ENCODE results near the gene PTTG2. TPM values are rescaled to one million over a fixed set of nuclear protein-coding genes. Genes with fewer than 3 reads are reported as not detected.

Gene PTTG2
- total and polyA plus RNA-seq, 2 of the 13 experiments (the other 11 are each of a cell fraction or from before 2014, with no cell fraction given), result not detected

DNA sequence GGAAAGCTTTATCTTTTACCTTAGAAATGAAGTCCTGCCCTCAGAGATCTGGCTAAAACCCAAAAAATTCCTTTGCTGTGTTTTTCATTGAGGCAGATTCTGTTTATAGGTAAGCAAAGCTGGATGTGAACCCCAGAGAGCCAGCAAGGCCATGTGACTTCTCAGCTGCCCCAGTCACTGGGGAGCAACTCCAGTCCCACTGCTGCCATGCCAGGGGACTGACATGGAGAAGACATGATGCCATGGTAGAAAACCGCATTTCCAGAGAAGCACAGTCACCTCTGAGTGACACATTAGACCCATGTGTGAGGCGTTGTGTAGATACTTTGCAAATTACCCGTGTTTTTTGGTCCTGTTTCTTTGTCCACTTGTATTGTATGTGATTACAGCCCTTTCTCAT lies 45.4 kb downstream of the PTTG2 start:
- in situ Hi-C loops (cut with HindIII; ENCODE audit: extremely low pct_ligation_motif_present, low pct_unique_long_range_greater_than_20kb), result no loop called here
- 90% methylated on average over 3 of the region's 3 CpGs for WGBS (ENCODE audit: low lambda C conversion rate)
- ATAC-seq, result no peak
- Histone ChIP-seq H3K9me3 (ENCODE audit: low read length) (no peaks in the 10 kb centered on the region), H3K79me2 (ENCODE audit: insufficient read depth, low read length) (peaks cover 3% of the 10 kb centered on the region), H3K36me3 (replicated peaks in 1 of 2; ENCODE audit: control insufficient read depth in 1 of 2, insufficient read depth in 2 of 2, low read length in 2 of 2) (no peaks in the 10 kb centered on the region), H4K20me1 (ENCODE audit: insufficient read depth, low read length) (no peaks in the 10 kb centered on the region), H3K4me2 (ENCODE audit: low read depth, low read length) (no peak overlapping the region), H3K27me3 (ENCODE audit: control insufficient read depth in 1 of 2, insufficient read depth in 2 of 2, low read length in 2 of 2) (no peaks in the 10 kb centered on the region), H3K4me1 (ENCODE audit: insufficient read depth, low read length) (peaks cover 16% of the 10 kb centered on the region), H2AFZ (ENCODE audit: low read length) (no peak overlapping the region), H3K4me3 (replicated peaks in 1 of 3; ENCODE audit: insufficient read depth in 1 of 3, low read depth in 2 of 3, low read length in 3 of 3) (no peak overlapping the region), H3K27ac (ENCODE audit: extremely low read length, insufficient read depth, low read length) (no peak overlapping the region), H3K9ac (ENCODE audit: insufficient read depth, low read depth, low read length) (no peak overlapping the region)
- intact Hi-C loops (cut with micrococcal nuclease; ENCODE audit: unreplicated experiment), result no loop called here
- TF ChIP-seq ZNF10 (CRISPR knock-in tag; IDR thresholded peaks at IDR 0.05; ENCODE audit: borderline replicate concordance, low read depth), result no peak
- CTCF ChIA-PET (ENCODE audit: low intra/inter-chr PET ratio, low total read pairs), result no interaction called here
- FAIRE-seq, result no peak
- BruUV-seq (replicated peaks), result no TSS peak
- POLR2A ChIA-PET, result no interaction called here
- no peak for DNase-seq (ENCODE audit: low spot score)

DNA sequence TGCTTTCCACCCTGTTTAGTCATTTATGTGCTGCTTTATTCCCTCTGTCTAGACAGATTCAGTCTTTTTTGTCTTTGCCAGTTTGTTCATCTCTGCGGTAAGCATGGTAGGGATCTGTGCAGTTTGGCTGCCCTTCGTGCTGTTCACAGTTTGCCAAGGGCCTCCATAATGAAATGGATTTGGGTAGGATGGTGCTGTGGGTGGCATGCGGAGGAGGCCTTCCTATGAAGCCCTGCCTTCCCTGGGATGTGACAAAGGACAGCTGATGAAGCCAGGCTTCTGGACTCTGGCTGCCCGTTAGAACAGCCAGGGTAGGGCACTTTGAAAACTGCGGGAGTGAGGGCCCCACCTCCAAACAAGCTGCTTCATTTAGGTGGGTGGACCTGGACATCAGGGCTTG lies 47.4 kb downstream of the PTTG2 start:
- DNase-seq (ENCODE audit: low spot score), result no peak
- Histone ChIP-seq H3K4me3 (replicated peaks in 1 of 3; ENCODE audit: insufficient read depth in 1 of 3, low read depth in 2 of 3, low read length in 3 of 3) (no peak overlapping the region), H3K9me3 (ENCODE audit: low read length) (no peaks in the 10 kb centered on the region), H4K20me1 (ENCODE audit: insufficient read depth, low read length) (no peaks in the 10 kb centered on the region), H3K27me3 (ENCODE audit: control insufficient read depth in 1 of 2, insufficient read depth in 2 of 2, low read length in 2 of 2) (no peaks in the 10 kb centered on the region), H3K27ac (ENCODE audit: extremely low read length, insufficient read depth, low read length) (no peak overlapping the region), H3K4me2 (ENCODE audit: low read depth, low read length) (no peak overlapping the region), H3K79me2 (ENCODE audit: insufficient read depth, low read length) (peaks cover 3% of the 10 kb centered on the region), H2AFZ (ENCODE audit: low read length) (no peak overlapping the region), H3K4me1 (ENCODE audit: insufficient read depth, low read length) (peaks cover 16% of the 10 kb centered on the region), H3K36me3 (replicated peaks in 1 of 2; ENCODE audit: control insufficient read depth in 1 of 2, insufficient read depth in 2 of 2, low read length in 2 of 2) (no peaks in the 10 kb centered on the region), H3K9ac (ENCODE audit: insufficient read depth, low read depth, low read length) (no peak overlapping the region)
- no peak for FAIRE-seq
- no TSS peak for BruUV-seq (replicated peaks)
- ChIA-PET POLR2A (no interaction called here), CTCF (ENCODE audit: low intra/inter-chr PET ratio, low total read pairs) (no interaction called here)
- in situ Hi-C loops (cut with HindIII; ENCODE audit: extremely low pct_ligation_motif_present, low pct_unique_long_range_greater_than_20kb) (no loop called here), intact Hi-C loops (cut with micrococcal nuclease; ENCODE audit: unreplicated experiment) (no loop called here)
- ATAC-seq, result no peak
- WGBS (ENCODE audit: low lambda C conversion rate), result 68% methylated on average over 5 of the region's 5 CpGs
- no peak for TF ChIP-seq KDM6A (CRISPR knock-in tag; IDR thresholded peaks at IDR 0.05; ENCODE audit: low read depth)
- TF ChIP-seq CENPX (CRISPR knock-in tag; IDR thresholded peaks at IDR 0.05), result no peak
- no peak for TF ChIP-seq NAIF1 (CRISPR knock-in tag; IDR thresholded peaks at IDR 0.05; ENCODE audit: borderline replicate concordance)
- TF ChIP-seq NPAS2 (CRISPR knock-in tag; IDR thresholded peaks at IDR 0.05; ENCODE audit: borderline replicate concordance), result no peak
- TF ChIP-seq SKI (IDR thresholded peaks at IDR 0.05; ENCODE audit: partially characterized antibody), result no peak
- no peak for TF ChIP-seq RBM22 (optimal IDR thresholded peaks at IDR 0.05; ENCODE audit: low read length)
- TF ChIP-seq, protein P1, sequence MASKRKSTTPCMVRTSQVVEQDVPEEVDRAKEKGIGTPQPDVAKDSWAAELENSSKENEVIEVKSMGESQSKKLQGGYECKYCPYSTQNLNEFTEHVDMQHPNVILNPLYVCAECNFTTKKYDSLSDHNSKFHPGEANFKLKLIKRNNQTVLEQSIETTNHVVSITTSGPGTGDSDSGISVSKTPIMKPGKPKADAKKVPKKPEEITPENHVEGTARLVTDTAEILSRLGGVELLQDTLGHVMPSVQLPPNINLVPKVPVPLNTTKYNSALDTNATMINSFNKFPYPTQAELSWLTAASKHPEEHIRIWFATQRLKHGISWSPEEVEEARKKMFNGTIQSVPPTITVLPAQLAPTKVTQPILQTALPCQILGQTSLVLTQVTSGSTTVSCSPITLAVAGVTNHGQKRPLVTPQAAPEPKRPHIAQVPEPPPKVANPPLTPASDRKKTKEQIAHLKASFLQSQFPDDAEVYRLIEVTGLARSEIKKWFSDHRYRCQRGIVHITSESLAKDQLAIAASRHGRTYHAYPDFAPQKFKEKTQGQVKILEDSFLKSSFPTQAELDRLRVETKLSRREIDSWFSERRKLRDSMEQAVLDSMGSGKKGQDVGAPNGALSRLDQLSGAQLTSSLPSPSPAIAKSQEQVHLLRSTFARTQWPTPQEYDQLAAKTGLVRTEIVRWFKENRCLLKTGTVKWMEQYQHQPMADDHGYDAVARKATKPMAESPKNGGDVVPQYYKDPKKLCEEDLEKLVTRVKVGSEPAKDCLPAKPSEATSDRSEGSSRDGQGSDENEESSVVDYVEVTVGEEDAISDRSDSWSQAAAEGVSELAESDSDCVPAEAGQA (IDR thresholded peaks at IDR 0.05; ENCODE audit: low read depth), result no peak
- TF ChIP-seq, protein P1 (CRISPR knock-in tag; IDR thresholded peaks at IDR 0.05; ENCODE audit: borderline replicate concordance), result no peak
- no peak for TF ChIP-seq ZNF251 (CRISPR knock-in tag; IDR thresholded peaks at IDR 0.05)

All from HepG2 (cell line).